ENCODE results near the gene NACC2. TPM values are rescaled to one million over a fixed set of nuclear protein-coding genes. Genes with fewer than 3 reads are reported as not detected.
A peak's percentile ranks its signal among the peaks of the same experiment; 100 is the strongest.

NACC2 gene
- total and polyA plus RNA-seq, 10 donors = 2.1 to 34.9 (median 23.7) TPM

DNA sequence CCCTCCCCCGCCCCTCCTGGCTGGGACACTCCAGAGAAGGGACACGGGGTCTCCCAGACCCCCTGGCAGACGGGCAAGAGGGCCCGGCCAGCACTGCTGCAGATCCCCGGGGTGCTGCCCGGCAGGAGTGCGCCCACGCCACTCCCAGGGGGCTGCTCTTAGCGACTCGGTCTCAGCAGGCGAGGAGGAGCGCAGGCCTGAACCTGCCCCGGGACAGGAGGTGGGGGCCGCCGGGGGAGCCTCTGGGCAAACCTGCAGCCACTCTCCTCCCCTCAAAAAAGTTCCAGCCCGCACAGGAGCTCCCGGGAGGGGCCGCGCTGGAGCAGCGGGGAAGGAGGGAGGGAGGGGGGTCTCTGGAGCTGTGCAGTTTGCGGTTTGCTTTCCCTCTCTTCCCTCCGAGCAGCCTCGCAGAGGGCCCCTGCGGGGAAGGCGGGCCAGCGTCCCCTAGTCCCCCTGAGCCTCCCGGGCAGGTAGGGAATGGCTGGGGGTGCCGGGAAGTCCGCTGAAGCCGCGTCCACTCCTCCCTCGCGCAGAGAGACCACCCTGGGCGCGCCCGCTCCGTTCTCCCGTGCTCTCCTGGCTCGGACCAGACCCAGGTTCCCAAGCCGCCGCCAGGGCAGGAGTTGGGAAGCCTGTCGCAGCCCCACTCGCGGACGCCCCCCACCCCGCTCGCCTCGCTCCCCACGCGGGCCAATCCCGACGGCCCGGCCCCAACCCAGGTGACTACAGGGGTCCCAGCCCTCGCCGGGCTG is 44.2 kb downstream of the NACC2 start:
- Histone ChIP-seq H3K4me1 (peaks cover 23 to 100% (median 89%) of the 10 kb centered on the region in 6 donors), H3K27me3 (replicated peaks in 1 of 7) (peaks cover 0 to 43% (median 11%) of the 10 kb centered on the region in 7 donors), H3K36me3 (peaks cover 0 to 44% (median 17%) of the 10 kb centered on the region in 6 donors), H3K4me3 (peak overlapping the region; percentile 27 to 69 (median 44)), H3K27ac (peak overlapping the region in 6 of 8 donors; percentile 36 to 90 (median 73)), H3K9me3 (no peaks in the 10 kb centered on the region)
- 8 to 49% (median 20%) methylated on average over 9 to 55 of the region's 55 CpGs for WGBS, 5 donors
- intact Hi-C loops (cut with DNase I; ENCODE audit: low total_unique reads) = no loop called here
- DNase-seq = no peak
- TF ChIP-seq, protein P1, sequence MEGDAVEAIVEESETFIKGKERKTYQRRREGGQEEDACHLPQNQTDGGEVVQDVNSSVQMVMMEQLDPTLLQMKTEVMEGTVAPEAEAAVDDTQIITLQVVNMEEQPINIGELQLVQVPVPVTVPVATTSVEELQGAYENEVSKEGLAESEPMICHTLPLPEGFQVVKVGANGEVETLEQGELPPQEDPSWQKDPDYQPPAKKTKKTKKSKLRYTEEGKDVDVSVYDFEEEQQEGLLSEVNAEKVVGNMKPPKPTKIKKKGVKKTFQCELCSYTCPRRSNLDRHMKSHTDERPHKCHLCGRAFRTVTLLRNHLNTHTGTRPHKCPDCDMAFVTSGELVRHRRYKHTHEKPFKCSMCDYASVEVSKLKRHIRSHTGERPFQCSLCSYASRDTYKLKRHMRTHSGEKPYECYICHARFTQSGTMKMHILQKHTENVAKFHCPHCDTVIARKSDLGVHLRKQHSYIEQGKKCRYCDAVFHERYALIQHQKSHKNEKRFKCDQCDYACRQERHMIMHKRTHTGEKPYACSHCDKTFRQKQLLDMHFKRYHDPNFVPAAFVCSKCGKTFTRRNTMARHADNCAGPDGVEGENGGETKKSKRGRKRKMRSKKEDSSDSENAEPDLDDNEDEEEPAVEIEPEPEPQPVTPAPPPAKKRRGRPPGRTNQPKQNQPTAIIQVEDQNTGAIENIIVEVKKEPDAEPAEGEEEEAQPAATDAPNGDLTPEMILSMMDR (IDR thresholded peaks at IDR 0.05 in 8 of 11, conservative IDR thresholded peaks at IDR 0.05 in 3 of 11) = no peak
- TF ChIP-seq POLR2AphosphoS5 (IDR thresholded peaks at IDR 0.05) = no peak
- no peak for TF ChIP-seq POLR2A (IDR thresholded peaks at IDR 0.05)

DNA sequence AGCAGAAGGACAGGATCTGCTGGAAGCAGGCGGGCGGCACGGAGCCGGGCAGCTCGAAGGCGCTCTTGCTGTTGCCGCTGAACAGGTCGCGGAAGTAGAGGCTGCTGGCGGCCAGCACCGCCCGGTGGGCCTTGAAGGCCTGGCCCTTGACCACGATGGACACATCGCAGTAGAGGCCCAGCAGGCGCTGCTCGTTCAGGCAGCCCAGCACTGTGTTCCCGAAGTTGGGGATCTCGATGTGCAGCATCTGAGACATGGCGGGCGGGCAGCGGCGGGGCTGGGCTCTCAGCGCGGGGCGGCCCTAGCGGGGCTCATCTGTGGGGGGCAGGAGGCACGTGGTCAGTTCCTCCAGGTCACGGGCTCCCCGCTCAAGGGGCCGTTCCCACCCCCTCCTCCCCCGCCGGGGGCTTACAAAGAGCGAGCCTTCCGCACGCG is 44.8 kb downstream of the NACC2 start:
- no peak for TF ChIP-seq POLR2AphosphoS5 (IDR thresholded peaks at IDR 0.05)
- no peak for TF ChIP-seq POLR2A (IDR thresholded peaks at IDR 0.05)
- TF ChIP-seq, protein P1 (IDR thresholded peaks at IDR 0.05 in 8 of 11, conservative IDR thresholded peaks at IDR 0.05 in 3 of 11) = no peak
- WGBS, 5 donors = 79 to 98% (median 85%) methylated on average over 7 to 36 of the region's 36 CpGs
- peak overlapping the region in 1 of 8 donors; percentile 90 for H3K27ac ChIP-seq
- no peak for DNase-seq
- H3K36me3 ChIP-seq = peaks cover 0 to 50% (median 17%) of the 10 kb centered on the region in 6 donors
- peaks cover 0 to 43% (median 11%) of the 10 kb centered on the region in 7 donors for H3K27me3 ChIP-seq (replicated peaks in 1 of 7)
- H3K9me3 ChIP-seq = no peaks in the 10 kb centered on the region
- intact Hi-C loops (cut with DNase I; ENCODE audit: low total_unique reads) = no loop called here
- H3K4me1 ChIP-seq = peaks cover 19 to 100% (median 88%) of the 10 kb centered on the region in 6 donors
- H3K4me3 ChIP-seq = peak overlapping the region in 5 of 8 donors; percentile 43 to 69 (median 49)

DNA sequence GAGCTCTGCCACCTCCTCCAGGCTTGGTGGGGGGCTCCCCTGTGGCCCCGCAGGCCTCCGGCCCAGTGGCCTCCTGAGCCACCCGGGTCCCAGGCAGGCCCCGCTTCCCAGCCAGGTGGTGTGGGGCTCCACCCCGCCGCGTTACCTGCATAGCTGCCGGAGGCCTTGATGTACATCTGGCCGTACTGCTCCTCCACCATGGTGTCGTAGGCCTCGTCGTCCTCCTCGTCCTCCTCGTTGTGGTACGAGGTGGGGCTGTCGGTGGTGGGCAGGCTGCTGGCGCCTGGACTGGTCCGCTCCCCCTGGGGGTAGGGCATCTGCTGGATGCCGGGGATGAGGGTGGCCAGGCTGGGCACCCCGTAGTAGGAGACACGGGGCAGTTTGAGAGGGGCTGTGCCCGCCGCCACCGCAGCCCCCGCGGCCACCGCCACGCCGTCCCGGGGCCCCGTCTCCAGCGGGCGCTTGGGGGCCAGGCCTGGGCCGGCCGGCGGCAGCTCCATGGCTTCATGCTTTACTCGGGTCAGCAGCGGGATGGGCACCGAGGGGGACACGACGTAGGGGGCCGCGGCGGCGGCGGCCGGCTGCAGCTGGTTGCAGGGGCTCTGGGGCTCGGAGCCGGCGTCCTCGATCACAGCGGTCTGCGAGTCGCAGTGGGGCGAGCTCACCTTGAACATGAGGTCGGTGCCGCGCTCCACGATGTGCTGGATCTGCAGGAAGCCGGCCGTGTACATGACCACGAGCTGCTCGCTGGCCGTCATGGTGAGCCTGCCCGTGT is 45.4 kb downstream of the NACC2 start:
- H3K4me3 ChIP-seq = peak overlapping the region in 1 of 8 donors; percentile 7
- intact Hi-C loops (cut with DNase I; ENCODE audit: low total_unique reads) = no loop called here
- peaks cover 0 to 56% (median 17%) of the 10 kb centered on the region in 6 donors for H3K36me3 ChIP-seq
- peaks cover 0 to 43% (median 11%) of the 10 kb centered on the region in 7 donors for H3K27me3 ChIP-seq (replicated peaks in 1 of 7)
- 95 to 98% (median 96%) methylated on average over 45 to 65 of the region's 65 CpGs for WGBS, 5 donors
- H3K27ac ChIP-seq = peak overlapping the region in 2 of 8 donors; percentile 85 to 92
- no peak for DNase-seq
- H3K9me3 ChIP-seq = no peaks in the 10 kb centered on the region
- TF ChIP-seq POLR2A (IDR thresholded peaks at IDR 0.05) (no peak), POLR2AphosphoS5 (IDR thresholded peaks at IDR 0.05) (no peak)
- TF ChIP-seq, protein P1 (IDR thresholded peaks at IDR 0.05 in 8 of 11, conservative IDR thresholded peaks at IDR 0.05 in 3 of 11) = no peak
- H3K4me1 ChIP-seq = peaks cover 19 to 100% (median 87%) of the 10 kb centered on the region in 6 donors
